HEK293 (cell line): Measurements from ENCODE around the gene OBSCN.
A peak's percentile ranks its signal among the peaks of the same experiment; 100 is the strongest.

ENCODE experiments used
- CTCF ChIA-PET: fragments of 350-600 bp; formaldehyde crosslinking; extraction: SDS; loops from one replicate; lab custom pipeline; 2021; ENCODE audit warnings: antibody characterized with exemption; lab: Yijun Ruan, JAX
- POLR2A ChIA-PET: fragments of 300-600 bp; formaldehyde crosslinking; extraction: SDS; loops from one replicate; lab custom pipeline; 2020; ENCODE audit warnings: antibody characterized with exemption, inconsistent platforms; lab: Yijun Ruan, JAX
- H3K27ac ChIP-seq: fragments of 200-500 bp; sonication (Bioruptor generic); 2 replicates; pipeline ENCODE4 v1.5.1; 2014; ENCODE audit warnings: low read depth, low read length, control low read depth, inconsistent platforms; ENCODE audit errors: extremely low read depth
- H3K36me3 ChIP-seq, 2 experiments: fragments of 200-500 bp in 1 of 2; sonication (Bioruptor generic) in 1 of 2; 1 replicate in 1 of 2; 2 replicates in 1 of 2; pipeline ENCODE4 v1.5.1; 2014 to 2017; ENCODE audit warnings: inconsistent platforms in 2 of 2, low read length in 2 of 2; ENCODE audit not compliant: control insufficient read depth in 2 of 2, insufficient read depth in 1 of 2
- H3K4me1 ChIP-seq: fragments of 200-500 bp; sonication (Bioruptor generic); 2 replicates; pipeline ENCODE4 v1.5.1; 2014; ENCODE audit warnings: mild to moderate bottlenecking, low read length, inconsistent platforms; ENCODE audit not compliant: control insufficient read depth, insufficient read depth
- H3K4me3 ChIP-seq: 2 replicates; pipeline ENCODE4 v1.5.1; 2011; ENCODE audit warnings: low read depth, mild to moderate bottlenecking, control low read depth, low read length, moderate library complexity
- H3K9me3 ChIP-seq: fragments of 200-500 bp; sonication (Bioruptor generic); 2 replicates; pipeline ENCODE4 v1.5.1; 2014; ENCODE audit warnings: low read depth, low read length, inconsistent platforms; ENCODE audit not compliant: control insufficient read depth, insufficient read depth
- CTCF ChIP-seq: fragments of 450-650 bp; formaldehyde crosslinking; IDR thresholded peaks from 2 replicates; pipeline ENCODE4 v1.5.1; 2016; ENCODE audit warnings: missing biosample characterization, missing genetic modification characterization
- HIC1 ChIP-seq: fragments of 450-650 bp; formaldehyde crosslinking; IDR thresholded peaks from 2 replicates; pipeline ENCODE4 v1.5.1; 2016; ENCODE audit warnings: missing biosample characterization, missing genetic modification characterization
- HOXC10 ChIP-seq: sonication (generic); formaldehyde crosslinking; IDR thresholded peaks from 2 replicates; pipeline ENCODE4 v1.8.1; 2023; ENCODE audit warnings: mild to moderate bottlenecking, missing genetic modification reagents
- HOXD13 ChIP-seq: sonication (generic); formaldehyde crosslinking; IDR thresholded peaks from 2 replicates; pipeline ENCODE4 v1.8.0; 2022; ENCODE audit warnings: missing genetic modification reagents, borderline replicate concordance
- SP3 ChIP-seq: fragments of 450-650 bp; formaldehyde crosslinking; IDR thresholded peaks from 2 replicates; pipeline ENCODE4 v1.5.1; 2016; ENCODE audit warnings: missing biosample characterization, missing genetic modification characterization
- ZNF335 ChIP-seq: fragments of 450-650 bp; formaldehyde crosslinking; conservative IDR thresholded peaks from 2 replicates; pipeline ENCODE4 v1.5.1; 2016; ENCODE audit warnings: missing biosample characterization, missing genetic modification characterization
- ZNF544 ChIP-seq: fragments of 450-650 bp; formaldehyde crosslinking; IDR thresholded peaks from 2 replicates; pipeline ENCODE4 v1.5.0; 2017; ENCODE audit warnings: missing biosample characterization, missing genetic modification characterization
- ZNF585B ChIP-seq: fragments of 450-650 bp; formaldehyde crosslinking; IDR thresholded peaks from 2 replicates; pipeline ENCODE4 v1.5.1; 2016; ENCODE audit warnings: missing biosample characterization, missing genetic modification characterization
- ZNF600 ChIP-seq: fragments of 450-650 bp; formaldehyde crosslinking; IDR thresholded peaks from 2 replicates; pipeline ENCODE4 v1.5.1; 2016; ENCODE audit warnings: missing biosample characterization, missing genetic modification characterization
- ZNF654 ChIP-seq: fragments of 450-650 bp; formaldehyde crosslinking; IDR thresholded peaks from 2 replicates; pipeline ENCODE4 v1.5.1; 2016; ENCODE audit warnings: low read depth, missing biosample characterization, missing genetic modification characterization
- ZNF664 ChIP-seq: fragments of 450-650 bp; formaldehyde crosslinking; IDR thresholded peaks from 2 replicates; pipeline ENCODE4 v1.5.1; 2016; ENCODE audit warnings: missing biosample characterization, missing genetic modification characterization
- ZNF768 ChIP-seq: fragments of 450-650 bp; formaldehyde crosslinking; IDR thresholded peaks from 2 replicates; pipeline ENCODE4 v1.5.1; 2018; ENCODE audit warnings: missing biosample characterization, mild to moderate bottlenecking, missing genetic modification characterization
- TF ChIP-seq, protein P1 (sequence below): fragments of 450-650 bp; formaldehyde crosslinking; IDR thresholded peaks from 2 replicates; pipeline ENCODE4 v1.5.1; 2017; ENCODE audit warnings: missing biosample characterization, mild to moderate bottlenecking, missing genetic modification characterization, moderate library complexity

Gene OBSCN

DNA sequence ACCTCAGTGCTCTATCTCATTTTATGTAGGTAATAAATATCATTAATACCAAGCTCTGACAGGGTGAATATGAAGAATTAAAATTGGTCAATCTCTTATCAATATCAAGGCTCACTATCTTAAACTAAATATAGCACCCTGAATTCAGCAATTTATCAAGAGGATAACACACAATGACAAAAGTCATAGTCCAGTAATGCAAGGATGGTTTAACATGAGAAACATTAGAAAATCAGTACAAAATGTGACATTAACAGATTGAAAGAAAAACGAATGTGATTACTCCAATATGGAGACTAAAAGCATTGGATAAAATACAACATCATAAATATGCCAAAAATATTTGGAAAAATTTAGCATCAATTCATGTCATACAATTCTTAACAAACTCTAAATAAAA is 53.9 kb downstream of the OBSCN start:
- H3K36me3 ChIP-seq: peaks cover 0 to 6% of the 10 kb centered on the region in 2 experiments; a peak in 1 of 3 replicates
- no peaks in the 10 kb centered on the region for H3K4me1 ChIP-seq
- CTCF ChIA-PET: interaction anchor here (1.0 kb wide), 1 partner anchor 262 kb away, joined by 3 read pairs; no protein-coding TSS in a partner anchor
- no peak overlapping the region for H3K27ac ChIP-seq
- no peak overlapping the region for H3K4me3 ChIP-seq
- H3K9me3 ChIP-seq: no peaks in the 10 kb centered on the region
- 0 out of 2 replicates have a peak, but pooled peaks have one; percentile 25 for TF ChIP-seq ZNF585B (tag by site-specific recombination)
- no peak for TF ChIP-seq HIC1 (tag by site-specific recombination)
- no peak for TF ChIP-seq HOXC10 (CRISPR knock-in tag)
- TF ChIP-seq, protein P1, sequence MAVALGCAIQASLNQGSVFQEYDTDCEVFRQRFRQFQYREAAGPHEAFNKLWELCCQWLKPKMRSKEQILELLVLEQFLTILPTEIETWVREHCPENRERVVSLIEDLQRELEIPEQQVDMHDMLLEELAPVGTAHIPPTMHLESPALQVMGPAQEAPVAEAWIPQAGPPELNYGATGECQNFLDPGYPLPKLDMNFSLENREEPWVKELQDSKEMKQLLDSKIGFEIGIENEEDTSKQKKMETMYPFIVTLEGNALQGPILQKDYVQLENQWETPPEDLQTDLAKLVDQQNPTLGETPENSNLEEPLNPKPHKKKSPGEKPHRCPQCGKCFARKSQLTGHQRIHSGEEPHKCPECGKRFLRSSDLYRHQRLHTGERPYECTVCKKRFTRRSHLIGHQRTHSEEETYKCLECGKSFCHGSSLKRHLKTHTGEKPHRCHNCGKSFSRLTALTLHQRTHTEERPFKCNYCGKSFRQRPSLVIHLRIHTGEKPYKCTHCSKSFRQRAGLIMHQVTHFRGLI (tag by site-specific recombination): no peak
- TF ChIP-seq HOXD13 (CRISPR knock-in tag): no peak
- TF ChIP-seq ZNF654 (tag by site-specific recombination): no peak
- TF ChIP-seq CTCF: no peak
- POLR2A ChIA-PET: no interaction called here

- no peak overlapping the region for H3K27ac ChIP-seq
- ChIA-PET CTCF (interaction anchor here (0.8 to 1.0 kb wide), 2 partner anchors 15 to 263 kb away, joined by 3 read pairs; no protein-coding TSS in a partner anchor), POLR2A (no interaction called here)
- H3K36me3 ChIP-seq: peaks cover 0 to 6% of the 10 kb centered on the region in 2 experiments; a peak in 1 of 3 replicates
- no peak for TF ChIP-seq ZNF768 (tag by site-specific recombination)
- no peak for TF ChIP-seq ZNF544 (tag by site-specific recombination)
- no peak for TF ChIP-seq ZNF600 (tag by site-specific recombination)
- no peak for TF ChIP-seq ZNF335 (tag by site-specific recombination)
- H3K4me3 ChIP-seq: no peak overlapping the region
- no peaks in the 10 kb centered on the region for H3K4me1 ChIP-seq
- H3K9me3 ChIP-seq: no peaks in the 10 kb centered on the region
Measured at GRCh38 chr1:228262475-228262874, 54.6 kb downstream of the OBSCN start.

- no peaks in the 10 kb centered on the region for H3K4me1 ChIP-seq
- ChIA-PET POLR2A (no interaction called here), CTCF (no interaction called here)
- H3K9me3 ChIP-seq: no peaks in the 10 kb centered on the region
- H3K27ac ChIP-seq: no peak overlapping the region
- H3K4me3 ChIP-seq: no peak overlapping the region
- H3K36me3 ChIP-seq: peaks cover 0 to 6% of the 10 kb centered on the region in 2 experiments; a peak in 1 of 3 replicates
- TF ChIP-seq SP3 (tag by site-specific recombination) (no peak), ZNF664 (tag by site-specific recombination) (no peak)
Measured at GRCh38 chr1:228263636-228264035, 55.8 kb downstream of the OBSCN start.
